H1 (cell line): ENCODE data around the gene DLAT. TPM values are rescaled to one million over a fixed set of nuclear protein-coding genes. Genes with fewer than 3 reads are reported as not detected.

Source experiments
- CTCF ChIA-PET: fragments of 300-600 bp; sonication (Branson Sonifier 250); formaldehyde crosslinking; loops from one replicate; lab custom pipeline; 2021; ENCODE audit not compliant: partially characterized antibody; lab: Charles Lee
- POLR2A ChIA-PET: fragments of 300-600 bp; sonication (Branson Sonifier 250); formaldehyde crosslinking; loops from one replicate; lab custom pipeline; 2021; ENCODE audit warnings: inconsistent platforms; ENCODE audit not compliant: partially characterized antibody; lab: Charles Lee
- DNase-seq, 2 experiments: peaks; one replicate each; pipeline versions ENCODE4 v3.0.0 to v3.0.0-alpha.2; 2010 to 2022; ENCODE audit warnings: low spot score in 2 of 2, low read depth in 1 of 2, mixed read lengths in 1 of 2
- FAIRE-seq: peaks from 2 replicates; lab custom pipeline; 2011; peaks lifted over from hg19 to GRCh38; lab: Jason Lieb, UNC
- H2AFZ ChIP-seq: 2 replicates; pipeline ENCODE4 v1.8.1; 2012; ENCODE audit warnings: low read length, inconsistent platforms
- H2AK5ac ChIP-seq: 2 replicates; pipeline ENCODE4 v1.6.1; 2013; ENCODE audit warnings: low read depth, low read length
- H2BK120ac ChIP-seq: replicated peaks from 2 replicates; pipeline ENCODE3; 2013; ENCODE audit warnings: low read depth, low read length, inconsistent platforms
- H2BK12ac ChIP-seq: 2 replicates; pipeline ENCODE4 v1.6.1; 2013; ENCODE audit warnings: low read depth, low read length
- H2BK15ac ChIP-seq: 2 replicates; pipeline ENCODE4 v1.6.1; 2013; ENCODE audit warnings: low read length
- H2BK20ac ChIP-seq: 2 replicates; pipeline ENCODE4 v1.6.1; 2013; ENCODE audit warnings: low read length
- H2BK5ac ChIP-seq: 2 replicates; pipeline ENCODE4 v1.6.1; 2013; ENCODE audit warnings: low read depth, low read length
- H3K14ac ChIP-seq: 2 replicates; pipeline ENCODE4 v1.6.1; 2013; ENCODE audit warnings: inconsistent platforms; ENCODE audit not compliant: insufficient read length
- H3K18ac ChIP-seq: 2 replicates; pipeline ENCODE4 v1.6.1; 2013; ENCODE audit warnings: low read length; ENCODE audit errors: extremely low read depth
- H3K23ac ChIP-seq: 2 replicates; pipeline ENCODE4 v1.6.1; 2013; ENCODE audit warnings: inconsistent platforms; ENCODE audit not compliant: insufficient read length
- H3K23me2 ChIP-seq: 2 replicates; pipeline ENCODE4 v1.6.1; 2013; ENCODE audit warnings: low read depth, low read length
- H3K27ac ChIP-seq: 2 replicates; pipeline ENCODE4 v1.6.1; 2011; ENCODE audit warnings: low read depth, low read length, inconsistent platforms
- H3K27me3 ChIP-seq, 4 experiments: replicated peaks in 1 of 4; 1 replicate in 1 of 4; 2 replicates in 3 of 4; pipeline versions ENCODE4 v1.6.1 to v1.8.1; 2011 to 2013; ENCODE audit warnings: low read length in 3 of 4, mild to moderate bottlenecking in 3 of 4, inconsistent platforms in 2 of 4, mixed read lengths in 2 of 4, moderate library complexity in 1 of 4; ENCODE audit not compliant: control insufficient read depth in 3 of 4, insufficient read depth in 3 of 4; ENCODE audit errors: extremely low read depth in 1 of 4
- H3K36me3 ChIP-seq, 4 experiments: 2 replicates each; pipeline versions ENCODE4 v1.6.1 to v1.8.1; 2011 to 2013; ENCODE audit warnings: mild to moderate bottlenecking in 4 of 4, low read length in 3 of 4, moderate library complexity in 2 of 4, control low read depth in 1 of 4, inconsistent platforms in 1 of 4; ENCODE audit not compliant: insufficient read depth in 4 of 4, control insufficient read depth in 2 of 4
- H3K4ac ChIP-seq: replicated peaks from 2 replicates; pipeline ENCODE3; 2013; ENCODE audit warnings: low read length, low read depth, mixed read lengths, inconsistent platforms; ENCODE audit not compliant: insufficient read length
- H3K4me1 ChIP-seq, 4 experiments: replicated peaks in 1 of 4; 1 replicate in 1 of 4; 2 replicates in 3 of 4; pipeline versions ENCODE4 v1.6.1 to v1.8.1; 2011 to 2013; ENCODE audit warnings: low read length in 3 of 4, inconsistent platforms in 2 of 4, mixed read lengths in 1 of 4; ENCODE audit not compliant: insufficient read depth in 4 of 4, control insufficient read depth in 3 of 4
- H3K4me2 ChIP-seq, 2 experiments: 2 replicates each; pipeline versions ENCODE4 v1.6.1 to v1.8.1; 2011 to 2013; ENCODE audit warnings: low read depth in 2 of 2, low read length in 2 of 2, control low read depth in 1 of 2, inconsistent platforms in 1 of 2, mild to moderate bottlenecking in 1 of 2; ENCODE audit not compliant: insufficient read depth in 1 of 2
- H3K4me3 ChIP-seq, 4 experiments: fragments of 200-600, 300-600 bp in 1 of 4; sonication (generic), shearing (Covaris generic), sonication (Bioruptor Twin) in 1 of 4; 2 replicates each; pipeline versions ENCODE4 v1.5.1 to v1.8.1; 2011 to 2016; ENCODE audit warnings: low read length in 4 of 4, low read depth in 3 of 4, control low read depth in 2 of 4, inconsistent platforms in 2 of 4, mild to moderate bottlenecking in 2 of 4, mixed read lengths in 1 of 4, moderate library complexity in 1 of 4; ENCODE audit not compliant: insufficient read depth in 2 of 4; ENCODE audit errors: extremely low read depth in 1 of 4
- H3K56ac ChIP-seq: replicated peaks from 2 replicates; pipeline ENCODE3; 2013; ENCODE audit warnings: low read depth, mild to moderate bottlenecking, mixed read lengths, low read length, inconsistent platforms; ENCODE audit not compliant: insufficient read length
- H3K79me1 ChIP-seq: 2 replicates; pipeline ENCODE4 v1.6.1; 2013; ENCODE audit warnings: low read depth, low read length, control low read depth
- H3K79me2 ChIP-seq, 2 experiments: 2 replicates each; pipeline versions ENCODE4 v1.6.1 to v1.8.1; 2012 to 2013; ENCODE audit warnings: low read length in 2 of 2, mild to moderate bottlenecking in 2 of 2, inconsistent platforms in 1 of 2; ENCODE audit not compliant: insufficient read depth in 2 of 2, control insufficient read depth in 1 of 2
- H3K9ac ChIP-seq, 4 experiments: replicated peaks in 1 of 4; 1 replicate in 1 of 4; 2 replicates in 3 of 4; pipeline versions ENCODE4 v1.6.1 to v1.8.1; 2011 to 2013; ENCODE audit warnings: low read depth in 3 of 4, low read length in 3 of 4, control low read depth in 2 of 4, mild to moderate bottlenecking in 2 of 4, moderate library complexity in 2 of 4, inconsistent platforms in 1 of 4; ENCODE audit errors: extremely low read depth in 1 of 4
- H3K9me3 ChIP-seq, 2 experiments: 2 replicates each; pipeline versions ENCODE4 v1.6.1 to v1.8.1; 2012 to 2013; ENCODE audit warnings: mild to moderate bottlenecking in 2 of 2, moderate library complexity in 2 of 2, control low read depth in 1 of 2, inconsistent platforms in 1 of 2, low read depth in 1 of 2, low read length in 1 of 2, mixed read lengths in 1 of 2; ENCODE audit not compliant: insufficient read depth in 2 of 2
- H4K20me1 ChIP-seq, 2 experiments: replicated peaks in 1 of 2; 2 replicates each; pipeline versions ENCODE3 to v1.8.1; 2011 to 2013; ENCODE audit warnings: inconsistent platforms in 2 of 2, low read length in 2 of 2, mild to moderate bottlenecking in 1 of 2; ENCODE audit not compliant: insufficient read depth in 2 of 2, control insufficient read depth in 1 of 2
- H4K5ac ChIP-seq: 2 replicates; pipeline ENCODE4 v1.6.1; 2013; ENCODE audit warnings: low read length, low read depth, mixed read lengths, inconsistent platforms; ENCODE audit not compliant: insufficient read length
- H4K8ac ChIP-seq: 2 replicates; pipeline ENCODE4 v1.8.0; 2013; ENCODE audit warnings: mild to moderate bottlenecking, moderate library complexity, low read length, inconsistent platforms; ENCODE audit not compliant: insufficient read depth; ENCODE audit errors: extremely low read depth
- H4K91ac ChIP-seq: replicated peaks from 2 replicates; pipeline ENCODE3; 2013; ENCODE audit warnings: low read length, mixed read lengths, inconsistent platforms; ENCODE audit not compliant: insufficient read length
- BCL11A ChIP-seq, 2 experiments: IDR thresholded peaks; one replicate each; pipeline ENCODE4 v1.6.1; 2011; ENCODE audit warnings: low read depth in 2 of 2, low read length in 2 of 2, mild to moderate bottlenecking in 2 of 2
- CBX5 ChIP-seq: fragments of 300-800, 300-1000 bp; sonication (generic); IDR thresholded peaks from 2 replicates; pipeline ENCODE4 v1.7.1; 2016; ENCODE audit warnings: antibody characterized with exemption, low read length, low read depth
- CHD2 ChIP-seq: IDR thresholded peaks from 2 replicates; pipeline ENCODE4 v1.6.1; 2012; ENCODE audit warnings: low read length, improper control_type of control experiment
- FOSL1 ChIP-seq: IDR thresholded peaks from 2 replicates; pipeline ENCODE4 v1.6.1; 2011; ENCODE audit warnings: mild to moderate bottlenecking, low read depth, low read length, moderate library complexity; ENCODE audit not compliant: insufficient read depth
- HDAC2 ChIP-seq, 2 experiments: fragments of 300-600 bp in 1 of 2; sonication (generic) in 1 of 2; IDR thresholded peaks; 2 replicates each; pipeline ENCODE4 v1.6.1; 2011 to 2012; ENCODE audit warnings: low read depth in 2 of 2, low read length in 2 of 2, mild to moderate bottlenecking in 2 of 2, moderate library complexity in 2 of 2, borderline replicate concordance in 1 of 2, inconsistent platforms in 1 of 2
- RAD21 ChIP-seq, 2 experiments: IDR thresholded peaks in 1 of 2; conservative IDR thresholded peaks in 1 of 2; 2 replicates each; pipeline ENCODE4 v1.6.1; 2011; ENCODE audit warnings: low read depth in 2 of 2, low read length in 2 of 2, improper control_type of control experiment in 1 of 2, inconsistent platforms in 1 of 2, mild to moderate bottlenecking in 1 of 2, moderate library complexity in 1 of 2
- SP1 ChIP-seq: IDR thresholded peaks from 2 replicates; pipeline ENCODE4 v1.6.1; 2011; ENCODE audit warnings: low read depth, low read length
- SP4 ChIP-seq: IDR thresholded peaks from 2 replicates; pipeline ENCODE4 v1.6.1; 2012; ENCODE audit warnings: low read length, inconsistent platforms
- TAF7 ChIP-seq: optimal IDR thresholded peaks from 2 replicates; pipeline ENCODE3; 2011; ENCODE audit warnings: low read depth, mild to moderate bottlenecking, inconsistent platforms, low read length, moderate library complexity, borderline replicate concordance
- TCF12 ChIP-seq: IDR thresholded peaks from 2 replicates; pipeline ENCODE4 v1.6.1; 2011; ENCODE audit warnings: low read depth, mild to moderate bottlenecking, low read length
- YY1 ChIP-seq: IDR thresholded peaks from 2 replicates; pipeline ENCODE4 v1.6.1; 2011; ENCODE audit warnings: low read depth, mild to moderate bottlenecking, low read length
- WGBS, 2 experiments: shearing (Covaris generic) in 1 of 2; methylation state at CpG; one replicate each; pipeline versions ENCODE4 v1.1.6 to v1.1.7; 2013 to 2015; ENCODE audit warnings: low lambda C conversion rate in 2 of 2, mixed read lengths in 2 of 2, inconsistent platforms in 1 of 2, low coverage in 1 of 2, missing lambda C conversion rate in 1 of 2; ENCODE audit not compliant: insufficient replicate concordance in 2 of 2, insufficient coverage in 1 of 2, insufficient read length in 1 of 2; ENCODE audit errors: extremely low coverage in 1 of 2, missing lambda C conversion rate in 1 of 2; 5-methylcytosine and 5-hydroxymethylcytosine counted together
- polyA plus RNA-seq, 7 experiments: library from polyadenylated mRNA; depleted of rRNA in 3 of 7; stranded (reverse) in 5 of 7; unstranded in 2 of 7; fragments of >200 nt in 5 of 7; fragments of 200-250 nt in 2 of 7; gene quantifications; 1 replicate in 5 of 7; 2 replicates in 1 of 7; 4 replicates in 1 of 7; pipeline versions ENCODE4 v1.2.1 to v1.2.3, GENCODE V29; 2011 to 2013; ENCODE audit warnings: missing spikeins in 2 of 7, mixed read lengths in 2 of 7
- total RNA-seq: library from RNA; stranded (reverse); fragmentation: NEBNext Ultra II Directional; extraction: Animal tissue kit (Norgen Biotek cat#: 25700); gene quantifications from 2 replicates; pipeline ENCODE4 v1.2.1, GENCODE V29; 2021
- TF ChIP-seq, protein P1 (sequence below): IDR thresholded peaks from 2 replicates; pipeline ENCODE4 v1.6.1; 2012; ENCODE audit warnings: low read length, inconsistent platforms

The DLAT gene
- total and polyA plus RNA-seq, 2 of the 8 experiments (the other 6 are each of a cell fraction or from before 2014, with no cell fraction given): 23.1 to 66.2 TPM

DNA sequence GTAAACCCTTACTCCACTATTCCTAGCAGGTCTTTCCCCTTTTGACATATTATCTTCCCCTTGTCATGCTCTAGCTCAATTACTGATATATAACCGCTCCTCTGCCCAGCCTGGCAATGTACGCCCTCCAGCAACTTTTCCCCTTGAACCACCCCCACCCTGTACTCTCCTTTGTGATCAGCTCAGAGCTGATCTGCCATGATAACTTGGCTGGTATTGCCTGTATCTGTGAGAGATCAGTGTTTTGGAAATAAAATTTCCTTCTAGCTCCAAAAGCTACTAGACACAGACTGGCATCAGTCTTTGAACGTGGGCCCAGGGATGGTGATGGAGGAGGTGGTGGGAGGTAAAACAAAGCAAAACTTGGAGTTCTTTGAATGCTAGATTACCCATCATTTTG is 45.1 kb upstream of the DLAT start:
- no peak overlapping the region for H3K18ac ChIP-seq
- no peak overlapping the region for H3K4ac ChIP-seq
- peaks cover 0 to 3% (median 0%) of the 10 kb centered on the region in 4 experiments; a peak in 3 of 7 replicates for H3K27me3 ChIP-seq
- no peak overlapping the region; the same call in 1 of the 2 replicates for H2BK15ac ChIP-seq
- no peak overlapping the region for H4K5ac ChIP-seq
- peaks cover 14 to 20% (median 19%) of the 10 kb centered on the region in 4 experiments; a peak in 6 of 7 replicates for H3K4me1 ChIP-seq
- ChIA-PET CTCF (interaction anchor here (1.0 to 21.3 kb wide), 10 partner anchors 12 to 109 kb away, joined by 5 to 565 read pairs (median 30); partner anchors contain the start of genes ALG9, DIXDC1 and FDXACB1), POLR2A (interaction anchor here (3.4 kb wide), 1 partner anchor 44 kb away, joined by 12 read pairs; no protein-coding TSS in a partner anchor)
- peaks cover 0 to 3% of the 10 kb centered on the region in 2 experiments for H4K20me1 ChIP-seq
- H2BK20ac ChIP-seq: no peak overlapping the region
- H3K79me2 ChIP-seq: no peaks in the 10 kb centered on the region
- no peak overlapping the region for H3K4me2 ChIP-seq
- H3K9ac ChIP-seq: no peak overlapping the region
- H3K23ac ChIP-seq: no peak overlapping the region
- no peaks in the 10 kb centered on the region; the same call in 1 of the 2 replicates for H3K79me1 ChIP-seq
- peaks cover 0 to 7% (median under 1%) of the 10 kb centered on the region in 4 experiments; a peak in 3 of 8 replicates for H3K36me3 ChIP-seq
- H2BK5ac ChIP-seq: no peak overlapping the region
- FAIRE-seq (no peak), DNase-seq (no peak)
- H3K4me3 ChIP-seq: no peak overlapping the region
- 93% methylated on average over 3 of the region's 3 CpGs; no CpG with 5 or more reads in 1 of the 2 experiments for WGBS, 2 experiments
- H3K9me3 ChIP-seq: no peaks in the 10 kb centered on the region
- H3K14ac ChIP-seq: no peak overlapping the region
- no peak overlapping the region for H4K8ac ChIP-seq
- no peak overlapping the region for H2BK120ac ChIP-seq
- H3K23me2 ChIP-seq: peaks cover 12% of the 10 kb centered on the region
- no peak overlapping the region for H2BK12ac ChIP-seq
- no peak overlapping the region for H3K27ac ChIP-seq
- no peak overlapping the region for H3K56ac ChIP-seq
- H2AK5ac ChIP-seq: no peak overlapping the region
- no peak overlapping the region for H2AFZ ChIP-seq
- H4K91ac ChIP-seq: no peak overlapping the region
- no peak for TF ChIP-seq HDAC2 (IDR thresholded peaks at IDR 0.05; ENCODE audit: borderline replicate concordance in 1 of 2, low read depth in 2 of 2, low read length in 2 of 2)
- TF ChIP-seq CHD2: no peak
- TF ChIP-seq TAF7: no peak
- no peak for TF ChIP-seq SP4
- no peak for TF ChIP-seq YY1
- TF ChIP-seq, protein P1, sequence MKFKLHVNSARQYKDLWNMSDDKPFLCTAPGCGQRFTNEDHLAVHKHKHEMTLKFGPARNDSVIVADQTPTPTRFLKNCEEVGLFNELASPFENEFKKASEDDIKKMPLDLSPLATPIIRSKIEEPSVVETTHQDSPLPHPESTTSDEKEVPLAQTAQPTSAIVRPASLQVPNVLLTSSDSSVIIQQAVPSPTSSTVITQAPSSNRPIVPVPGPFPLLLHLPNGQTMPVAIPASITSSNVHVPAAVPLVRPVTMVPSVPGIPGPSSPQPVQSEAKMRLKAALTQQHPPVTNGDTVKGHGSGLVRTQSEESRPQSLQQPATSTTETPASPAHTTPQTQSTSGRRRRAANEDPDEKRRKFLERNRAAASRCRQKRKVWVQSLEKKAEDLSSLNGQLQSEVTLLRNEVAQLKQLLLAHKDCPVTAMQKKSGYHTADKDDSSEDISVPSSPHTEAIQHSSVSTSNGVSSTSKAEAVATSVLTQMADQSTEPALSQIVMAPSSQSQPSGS: no peak
- TF ChIP-seq SP1: no peak
- no peak for TF ChIP-seq CBX5
- TF ChIP-seq BCL11A (IDR thresholded peaks at IDR 0.05; ENCODE audit: low read depth in 2 of 2, low read length in 2 of 2): no peak
- no peak for TF ChIP-seq FOSL1
- TF ChIP-seq TCF12: no peak
- no peak for TF ChIP-seq RAD21 (IDR thresholded peaks at IDR 0.05 in 1 of 2, conservative IDR thresholded peaks at IDR 0.05 in 1 of 2; ENCODE audit: low read depth in 2 of 2, low read length in 2 of 2)
